IPS DF 4.7 (cell line): ENCODE data around the gene KIAA1217.
"Not testable (repeated sequence)": the region's sequence is repeated elsewhere in the genome, so short reads cannot be mapped to it uniquely, and the experiment has no call there.

Source experiments
- DNase-seq: peaks from one replicate; pipeline ENCODE4 v3.0.0-alpha.2; 2013; ENCODE audit warnings: low spot score; ENCODE audit errors: extremely low read depth

Gene KIAA1217

DNA sequence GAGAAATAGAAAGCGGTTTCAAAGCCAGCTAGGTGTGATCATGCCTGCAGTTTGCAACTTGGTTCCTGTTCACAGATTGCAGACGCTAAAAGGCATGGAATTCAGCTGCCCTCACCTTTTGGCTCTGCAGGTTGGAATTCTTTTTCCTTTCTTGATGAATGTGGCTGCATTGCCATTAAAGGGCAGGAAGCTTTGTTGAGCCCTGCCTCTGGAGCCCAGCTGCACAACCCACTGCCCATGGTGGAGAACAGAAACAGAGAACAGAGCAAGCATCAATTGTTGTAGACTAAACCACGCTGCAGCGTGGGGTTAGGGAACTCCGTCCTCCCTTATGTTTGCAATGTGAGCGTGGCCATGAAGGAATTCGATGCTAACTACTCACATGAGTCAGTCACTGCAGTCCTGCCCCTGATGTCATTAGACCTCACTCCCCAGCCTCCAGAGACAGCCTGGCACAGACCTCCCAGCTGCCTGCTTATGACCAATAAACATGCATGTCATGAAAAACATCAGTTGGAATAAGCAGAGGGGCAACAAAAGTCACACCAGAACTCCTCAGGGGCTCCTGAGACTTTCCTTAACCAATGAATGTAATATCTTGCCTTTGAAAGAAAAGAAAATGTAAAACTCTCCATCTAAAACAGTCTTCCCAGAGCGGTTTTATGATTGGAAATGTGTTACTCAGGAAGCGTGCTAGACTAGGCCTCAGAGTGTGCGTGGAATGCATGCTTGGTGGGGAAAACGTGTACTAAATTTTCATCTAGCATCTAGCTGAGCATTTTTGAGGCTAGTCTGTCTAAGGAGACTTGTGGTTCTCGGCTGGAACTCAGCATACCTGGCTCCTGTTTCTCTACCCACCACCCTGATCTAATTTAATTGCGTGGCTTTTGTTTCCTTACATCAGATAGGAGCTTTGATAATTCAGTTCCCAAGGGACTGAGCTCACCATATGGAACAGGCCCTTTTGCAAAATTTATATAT is 232.2 kb downstream of the KIAA1217 start:
- no peak for DNase-seq

- DNase-seq, result no peak
Measured at GRCh38 chr10:24442234-24442633, 233.3 kb downstream of the KIAA1217 start.

- DNase-seq, result not testable (repeated sequence)
Measured at GRCh38 chr10:24442641-24443174, 233.8 kb downstream of the KIAA1217 start.

DNA sequence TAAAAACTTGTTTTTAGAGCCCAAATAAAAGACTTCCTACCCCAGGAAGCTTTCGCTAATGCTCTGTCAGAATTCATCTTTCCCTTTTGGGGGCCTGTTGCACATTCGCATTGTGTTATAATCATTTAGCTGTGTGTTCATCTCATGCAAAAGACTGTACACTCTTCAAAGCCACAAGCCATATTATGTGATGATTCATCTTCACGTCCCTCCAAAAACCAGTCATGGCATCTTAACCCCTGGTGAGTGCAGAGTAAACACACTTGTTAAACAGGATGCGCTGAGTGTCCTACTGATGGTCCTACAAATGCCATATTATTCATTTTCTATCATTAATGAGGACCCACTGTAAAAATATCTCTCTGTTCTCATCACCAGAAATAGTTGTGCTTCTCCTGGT is 235.4 kb downstream of the KIAA1217 start:
- DNase-seq, result no peak

DNA sequence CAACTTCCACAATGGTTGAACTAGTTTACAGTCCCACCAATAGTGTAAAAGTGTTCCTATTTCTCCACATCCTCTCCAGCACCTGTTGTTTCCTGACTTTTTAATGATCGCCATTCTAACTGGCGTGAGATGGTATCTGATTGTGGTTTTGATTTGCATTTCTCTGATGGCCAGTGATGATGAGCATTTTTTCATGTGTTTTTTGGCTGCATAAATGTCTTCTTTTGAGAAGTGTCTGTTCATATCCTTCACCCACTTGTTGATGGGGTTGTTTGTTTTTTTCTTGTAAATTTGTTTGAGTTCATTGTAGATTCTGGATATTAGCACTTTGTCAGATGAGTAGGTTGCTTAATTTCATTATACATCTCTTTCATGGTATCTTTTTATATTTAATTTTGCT is 237.0 kb downstream of the KIAA1217 start:
- DNase-seq, result not testable (repeated sequence)

DNA sequence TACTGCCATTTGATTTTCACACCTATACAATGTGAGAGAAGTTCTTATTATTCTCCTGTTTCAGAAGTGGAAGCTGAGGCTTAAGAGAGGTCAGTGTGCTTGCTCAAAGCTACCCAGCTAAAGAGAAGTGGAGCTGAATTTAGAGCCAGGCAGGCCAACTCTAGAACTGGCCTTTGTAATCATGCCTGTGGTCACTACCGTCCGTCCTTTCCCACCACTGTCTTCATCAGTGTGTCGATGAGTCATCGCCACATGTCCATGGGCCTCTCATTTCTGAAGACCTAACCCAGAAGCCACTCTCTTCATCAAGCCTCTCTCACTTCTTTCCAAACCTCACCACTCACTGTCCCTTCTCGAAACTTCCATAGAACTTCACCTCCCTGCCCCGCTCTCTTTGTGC is 237.8 kb downstream of the KIAA1217 start:
- no peak for DNase-seq

- DNase-seq, result no peak
Measured at GRCh38 chr10:24448351-24448999, 239.5 kb downstream of the KIAA1217 start.

DNA sequence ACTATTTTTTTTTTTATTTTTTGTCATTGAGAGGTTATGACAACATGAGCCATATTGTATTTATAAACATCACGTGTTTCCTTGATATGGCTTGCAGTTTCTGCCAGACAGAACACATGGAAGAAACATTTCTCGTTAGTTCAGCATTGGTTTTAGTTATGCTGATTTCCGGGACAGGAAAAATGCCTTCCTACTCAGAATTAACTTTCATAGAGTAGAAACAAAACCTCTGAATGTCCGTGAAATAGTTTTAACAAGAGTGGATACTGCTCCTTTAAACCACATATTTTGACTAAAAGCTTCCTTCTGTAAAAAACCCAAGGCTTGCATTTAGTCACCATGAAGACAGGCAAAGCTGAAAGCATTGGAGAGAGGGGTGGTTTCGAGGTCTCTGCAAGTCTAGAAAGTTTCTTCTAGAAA is 240.4 kb downstream of the KIAA1217 start:
- DNase-seq, result no peak

GRCh38 chr10:24449769-24450310 is 240.9 kb downstream of the KIAA1217 start:
- no peak for DNase-seq

- DNase-seq, result no peak
Measured at GRCh38 chr10:24451325-24451820, 242.4 kb downstream of the KIAA1217 start.

- DNase-seq, result no peak
Measured at GRCh38 chr10:24452030-24452429, 243.1 kb downstream of the KIAA1217 start.

GRCh38 chr10:24453404-24453830 is 244.5 kb downstream of the KIAA1217 start:
- no peak for DNase-seq

DNA sequence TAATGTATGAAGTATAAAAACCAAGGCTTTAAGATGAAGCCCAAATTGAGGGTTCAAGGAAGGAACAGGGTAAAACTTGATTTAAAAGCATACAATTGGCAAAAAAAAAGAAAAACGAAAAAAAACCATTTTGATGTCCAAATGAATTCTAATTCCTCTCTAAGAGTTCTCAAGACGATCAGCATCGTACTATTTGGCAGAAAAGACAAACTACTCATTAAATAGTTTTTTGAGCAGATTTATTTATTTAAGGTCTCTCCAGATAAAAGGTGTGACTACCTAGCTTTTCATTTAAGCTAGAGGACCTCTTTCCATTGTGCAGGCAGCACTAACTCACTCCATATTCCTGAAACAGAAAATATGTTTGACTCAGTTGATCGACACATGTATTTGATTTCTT is 245.0 kb downstream of the KIAA1217 start:
- DNase-seq, result no peak

- no peak for DNase-seq
Measured at GRCh38 chr10:24455447-24455846, 246.5 kb downstream of the KIAA1217 start.

DNA sequence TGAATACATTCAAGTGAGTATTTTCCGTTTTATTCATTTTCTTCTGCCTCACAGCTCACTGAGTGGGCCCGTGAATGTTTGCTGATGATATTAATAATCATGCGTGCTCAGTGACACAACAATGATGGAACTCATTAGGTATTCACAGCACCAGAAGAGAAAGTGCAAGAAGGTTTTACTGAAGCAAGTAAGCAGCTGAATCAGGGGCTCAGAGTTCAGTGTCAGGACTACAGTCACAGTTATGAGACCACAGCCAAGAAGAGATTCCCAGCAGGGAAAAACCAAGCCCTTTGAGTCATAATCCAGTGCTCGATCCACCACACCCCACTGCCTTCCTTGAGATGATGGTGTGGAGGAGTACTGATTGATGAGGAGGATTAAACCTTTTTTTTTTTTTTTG is 247.4 kb downstream of the KIAA1217 start:
- no peak for DNase-seq

- DNase-seq, result no peak
Measured at GRCh38 chr10:24457661-24458318, 248.9 kb downstream of the KIAA1217 start.

GRCh38 chr10:24459836-24460235 is 250.9 kb downstream of the KIAA1217 start:
- DNase-seq, result no peak

- no peak for DNase-seq
Measured at GRCh38 chr10:24462291-24462813, 253.4 kb downstream of the KIAA1217 start.

DNA sequence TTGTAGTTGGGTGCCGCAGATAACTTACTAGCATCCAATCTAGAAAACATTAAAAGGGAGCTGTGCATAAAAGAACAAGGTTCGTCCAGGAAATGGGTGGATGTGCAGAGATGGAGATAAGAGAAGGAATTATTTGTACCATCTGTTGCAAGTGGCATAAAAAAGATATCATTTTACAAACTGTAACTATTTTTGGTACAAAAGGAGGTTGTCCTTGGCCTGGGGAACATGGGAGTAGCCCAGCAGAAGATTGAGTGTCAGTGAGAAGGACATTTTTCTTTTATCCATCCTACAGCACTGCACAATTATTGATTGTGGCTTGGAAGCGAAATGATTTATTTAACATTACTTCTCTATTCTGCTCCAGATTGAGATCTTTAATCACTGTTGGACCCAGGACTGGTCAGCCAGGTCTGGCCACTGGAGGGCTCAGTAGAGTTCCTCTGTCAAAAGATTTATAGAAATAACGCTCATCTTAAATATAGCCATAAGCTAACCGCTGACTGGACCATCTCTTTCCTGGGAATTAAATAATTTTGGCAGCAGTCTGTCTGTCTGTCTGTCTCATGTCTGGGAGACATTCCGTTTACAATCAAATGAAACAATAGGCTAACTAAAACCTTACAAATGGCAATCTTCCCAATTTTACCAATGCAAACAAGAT is 254.1 kb downstream of the KIAA1217 start:
- no peak for DNase-seq
